Astrocyte (in vitro differentiated cells and primary cell): ENCODE measurements around the gene POC1B. TPM values are rescaled to one million over a fixed set of nuclear protein-coding genes. Genes with fewer than 3 reads are reported as not detected.

Source experiments
- DNase-seq: peaks from one replicate; pipeline ENCODE4 v3.0.0-alpha.2; 2010; ENCODE audit warnings: low read depth
- FAIRE-seq: peaks from 2 replicates; lab custom pipeline; 2011; peaks lifted over from hg19 to GRCh38; lab: Jason Lieb, UNC
- H2AFZ ChIP-seq: 2 replicates; pipeline ENCODE4 v1.6.0; 2012; ENCODE audit warnings: low read depth, low read length, inconsistent platforms
- H3K27ac ChIP-seq: 2 replicates; pipeline ENCODE4 v1.5.1; 2011; ENCODE audit warnings: low read depth, low read length, inconsistent platforms
- H3K27me3 ChIP-seq: 2 replicates; pipeline ENCODE4 v1.6.0; 2011; ENCODE audit warnings: low read length, inconsistent platforms; ENCODE audit not compliant: insufficient read depth
- H3K36me3 ChIP-seq: 2 replicates; pipeline ENCODE4 v1.5.1; 2011; ENCODE audit warnings: low read length, inconsistent platforms; ENCODE audit not compliant: insufficient read depth
- H3K4me1 ChIP-seq: 2 replicates; pipeline ENCODE4 v1.5.1; 2011; ENCODE audit warnings: low read length, inconsistent platforms; ENCODE audit not compliant: insufficient read depth
- H3K4me2 ChIP-seq: 2 replicates; pipeline ENCODE4 v1.6.0; 2012; ENCODE audit warnings: low read length, inconsistent platforms
- H3K4me3 ChIP-seq: 2 replicates; pipeline ENCODE4 v1.5.1; 2011; ENCODE audit warnings: low read depth, mild to moderate bottlenecking, low read length, inconsistent platforms; ENCODE audit not compliant: insufficient read depth
- H3K79me2 ChIP-seq: 2 replicates; pipeline ENCODE4 v1.6.0; 2012; ENCODE audit warnings: mild to moderate bottlenecking, low read length, inconsistent platforms; ENCODE audit not compliant: insufficient read depth
- H3K9ac ChIP-seq: 2 replicates; pipeline ENCODE4 v1.6.0; 2012; ENCODE audit warnings: mild to moderate bottlenecking, low read length, inconsistent platforms
- H3K9me3 ChIP-seq: 2 replicates; pipeline ENCODE4 v1.5.1; 2012; ENCODE audit warnings: low read depth, mild to moderate bottlenecking, low read length, inconsistent platforms; ENCODE audit not compliant: insufficient read depth
- H4K20me1 ChIP-seq: 2 replicates; pipeline ENCODE4 v1.6.0; 2012; ENCODE audit warnings: low read length, inconsistent platforms; ENCODE audit not compliant: insufficient read depth
- H3K27ac Mint-ChIP-seq: one replicate; pipeline ENCODE4 v1.8.0; 2021; ENCODE audit warnings: mild to moderate bottlenecking, mixed read lengths; ENCODE audit not compliant: unreplicated experiment
- H3K27me3 Mint-ChIP-seq: one replicate; pipeline ENCODE4 v1.8.0; 2021; ENCODE audit warnings: low read depth, mixed read lengths; ENCODE audit not compliant: unreplicated experiment
- H3K36me3 Mint-ChIP-seq: one replicate; pipeline ENCODE4 v1.8.0; 2021; ENCODE audit warnings: low read depth, mixed read lengths; ENCODE audit not compliant: unreplicated experiment
- H3K4me1 Mint-ChIP-seq: one replicate; pipeline ENCODE4 v1.8.0; 2021; ENCODE audit warnings: low read depth, mixed read lengths; ENCODE audit not compliant: unreplicated experiment
- H3K4me3 Mint-ChIP-seq: one replicate; pipeline ENCODE4 v1.8.0; 2021; ENCODE audit warnings: mild to moderate bottlenecking, moderate library complexity, mixed read lengths; ENCODE audit not compliant: unreplicated experiment
- H3K9me3 Mint-ChIP-seq: one replicate; pipeline ENCODE4 v1.8.0; 2021; ENCODE audit warnings: mild to moderate bottlenecking, mixed read lengths; ENCODE audit not compliant: unreplicated experiment
- EZH2 ChIP-seq: IDR thresholded peaks from 2 replicates; pipeline ENCODE4 v1.6.1; 2012; ENCODE audit warnings: mild to moderate bottlenecking, low read length, inconsistent platforms; ENCODE audit not compliant: insufficient read depth
- total RNA-seq: library from RNA; stranded (reverse); gene quantifications from 2 replicates; pipeline ENCODE4 v1.2.1, GENCODE V29; 2021
- TF ChIP-seq, protein P1 (sequence below): IDR thresholded peaks from 2 replicates; pipeline ENCODE4 v1.5.1; 2011; ENCODE audit warnings: low read depth, mild to moderate bottlenecking, inconsistent platforms, low read length, moderate library complexity; ENCODE audit not compliant: insufficient read depth

Gene POC1B
- total RNA-seq, 1 donor from 2014 or later, result 10.6 TPM

DNA sequence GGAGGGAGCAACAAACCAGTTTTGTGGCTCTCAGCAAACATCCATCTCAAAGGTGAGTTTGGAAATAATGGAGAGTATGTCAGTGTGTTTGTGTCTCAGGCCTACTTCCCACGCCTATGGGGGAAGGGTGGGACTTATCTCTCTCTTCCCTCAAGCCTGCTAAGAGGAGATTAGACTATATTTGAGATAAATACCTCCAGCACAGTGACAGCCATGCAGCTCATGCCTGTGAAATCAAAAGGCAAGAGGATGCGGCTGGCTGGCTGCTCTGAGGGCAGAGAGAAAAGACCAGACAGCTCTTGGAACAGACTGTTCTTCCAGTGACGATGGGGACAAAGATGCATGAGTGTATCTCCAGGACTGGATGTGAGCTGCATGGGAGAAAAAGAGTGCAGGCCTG is 14.7 kb upstream of the POC1B start:
- Mint-ChIP-seq H3K4me3 (no peak overlapping the region), H3K4me1 (peaks cover 19% of the 10 kb centered on the region), H3K27ac (no peak overlapping the region), H3K9me3 (peaks cover 2% of the 10 kb centered on the region), H3K27me3 (peaks cover 2% of the 10 kb centered on the region), H3K36me3 (no peaks in the 10 kb centered on the region)
- H3K4me1 ChIP-seq, result peaks cover 8% of the 10 kb centered on the region
- H4K20me1 ChIP-seq, result no peaks in the 10 kb centered on the region
- no peaks in the 10 kb centered on the region for H3K27me3 ChIP-seq
- H3K4me3 ChIP-seq, result no peak overlapping the region
- H3K36me3 ChIP-seq, result no peaks in the 10 kb centered on the region
- TF ChIP-seq EZH2, result no peak
- TF ChIP-seq, protein P1, sequence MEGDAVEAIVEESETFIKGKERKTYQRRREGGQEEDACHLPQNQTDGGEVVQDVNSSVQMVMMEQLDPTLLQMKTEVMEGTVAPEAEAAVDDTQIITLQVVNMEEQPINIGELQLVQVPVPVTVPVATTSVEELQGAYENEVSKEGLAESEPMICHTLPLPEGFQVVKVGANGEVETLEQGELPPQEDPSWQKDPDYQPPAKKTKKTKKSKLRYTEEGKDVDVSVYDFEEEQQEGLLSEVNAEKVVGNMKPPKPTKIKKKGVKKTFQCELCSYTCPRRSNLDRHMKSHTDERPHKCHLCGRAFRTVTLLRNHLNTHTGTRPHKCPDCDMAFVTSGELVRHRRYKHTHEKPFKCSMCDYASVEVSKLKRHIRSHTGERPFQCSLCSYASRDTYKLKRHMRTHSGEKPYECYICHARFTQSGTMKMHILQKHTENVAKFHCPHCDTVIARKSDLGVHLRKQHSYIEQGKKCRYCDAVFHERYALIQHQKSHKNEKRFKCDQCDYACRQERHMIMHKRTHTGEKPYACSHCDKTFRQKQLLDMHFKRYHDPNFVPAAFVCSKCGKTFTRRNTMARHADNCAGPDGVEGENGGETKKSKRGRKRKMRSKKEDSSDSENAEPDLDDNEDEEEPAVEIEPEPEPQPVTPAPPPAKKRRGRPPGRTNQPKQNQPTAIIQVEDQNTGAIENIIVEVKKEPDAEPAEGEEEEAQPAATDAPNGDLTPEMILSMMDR, result no peak
- no peak for FAIRE-seq
- no peaks in the 10 kb centered on the region for H3K9me3 ChIP-seq
- H3K4me2 ChIP-seq, result no peak overlapping the region
- no peak overlapping the region for H3K27ac ChIP-seq
- no peaks in the 10 kb centered on the region for H3K79me2 ChIP-seq
- no peak overlapping the region for H2AFZ ChIP-seq
- DNase-seq, result no peak
- H3K9ac ChIP-seq, result no peak overlapping the region

DNA sequence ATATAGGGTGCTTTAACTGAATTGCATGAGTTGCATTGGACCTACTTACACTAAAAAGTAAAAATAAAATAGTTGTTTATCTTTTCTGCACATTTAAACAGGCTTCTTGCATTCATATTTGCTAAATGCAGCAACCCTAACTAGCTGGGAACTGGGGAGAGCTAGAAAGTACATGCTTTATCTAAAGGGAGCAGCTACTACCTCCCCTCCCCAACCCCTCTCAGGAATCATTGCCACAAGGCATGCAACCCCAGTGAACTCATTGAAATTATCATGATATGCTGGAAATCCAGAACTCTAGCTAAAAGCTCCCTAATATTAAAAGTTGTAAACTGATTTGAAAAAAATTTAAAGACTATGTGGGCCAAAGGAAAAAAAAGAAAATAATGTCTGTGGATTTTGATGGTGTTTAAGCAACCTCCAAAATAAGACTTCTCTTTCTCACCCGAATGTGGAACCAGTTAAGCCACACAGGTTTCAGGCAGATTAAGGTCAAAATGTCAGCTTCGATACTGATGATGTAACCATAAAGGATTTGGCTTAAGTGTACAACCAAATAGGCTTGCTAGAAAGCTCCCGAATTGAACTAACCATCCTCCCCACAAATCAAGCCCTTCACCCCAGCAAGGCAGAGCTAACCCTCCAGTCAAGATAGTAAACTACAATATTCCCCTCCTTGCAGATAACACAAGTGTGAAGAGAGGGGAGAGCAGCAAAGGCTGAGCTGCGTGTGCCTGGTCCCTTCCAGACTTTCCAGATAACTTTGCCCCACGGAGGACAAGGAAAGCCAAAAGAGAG is 13.8 kb upstream of the POC1B start:
- H3K36me3 ChIP-seq, result no peaks in the 10 kb centered on the region
- no peaks in the 10 kb centered on the region for H3K27me3 ChIP-seq
- no peak overlapping the region for H3K4me3 ChIP-seq
- H3K36me3 Mint-ChIP-seq, result no peaks in the 10 kb centered on the region
- peaks cover 3% of the 10 kb centered on the region for H3K4me1 ChIP-seq
- no peak overlapping the region for H3K9ac ChIP-seq
- H4K20me1 ChIP-seq, result no peaks in the 10 kb centered on the region
- no peaks in the 10 kb centered on the region for H3K9me3 ChIP-seq
- no peak overlapping the region for H3K4me2 ChIP-seq
- H3K9me3 Mint-ChIP-seq, result peaks cover 2% of the 10 kb centered on the region
- H3K27ac Mint-ChIP-seq, result no peak overlapping the region
- DNase-seq (no peak), FAIRE-seq (no peak)
- H3K79me2 ChIP-seq, result no peaks in the 10 kb centered on the region
- no peak overlapping the region for H3K4me3 Mint-ChIP-seq
- peaks cover 13% of the 10 kb centered on the region for H3K4me1 Mint-ChIP-seq
- H3K27ac ChIP-seq, result no peak overlapping the region
- no peak for TF ChIP-seq EZH2
- TF ChIP-seq, protein P1, result no peak
- no peak overlapping the region for H2AFZ ChIP-seq
- peaks cover 2% of the 10 kb centered on the region for H3K27me3 Mint-ChIP-seq

DNA sequence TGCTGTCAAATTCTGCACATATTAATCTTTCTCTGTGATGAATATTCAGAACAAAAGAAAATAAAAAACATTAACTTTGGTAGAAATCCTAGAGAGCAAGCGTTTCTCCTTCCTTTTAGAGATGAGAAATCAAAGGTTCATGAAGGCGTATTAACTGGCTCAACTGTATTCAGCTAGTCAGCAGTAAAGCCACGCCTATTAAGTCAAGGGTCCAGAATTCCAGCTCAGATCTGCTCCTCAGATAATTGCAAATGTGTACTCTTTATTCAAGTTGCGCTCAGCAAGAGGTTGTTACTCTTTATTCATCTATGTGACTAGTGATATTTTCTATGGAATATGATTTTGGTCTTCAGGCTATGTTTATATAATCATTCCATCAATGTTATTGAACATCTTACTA is 13.1 kb upstream of the POC1B start:
- Mint-ChIP-seq H3K9me3 (peaks cover 2% of the 10 kb centered on the region), H3K36me3 (no peaks in the 10 kb centered on the region), H3K4me1 (peaks cover 10% of the 10 kb centered on the region), H3K27ac (no peak overlapping the region), H3K4me3 (no peak overlapping the region), H3K27me3 (peaks cover 2% of the 10 kb centered on the region)
- FAIRE-seq (no peak), DNase-seq (no peak)
- Histone ChIP-seq H3K36me3 (no peaks in the 10 kb centered on the region), H3K9ac (no peak overlapping the region), H4K20me1 (no peaks in the 10 kb centered on the region), H3K79me2 (no peaks in the 10 kb centered on the region), H2AFZ (no peak overlapping the region), H3K9me3 (no peaks in the 10 kb centered on the region), H3K27ac (no peak overlapping the region), H3K4me2 (no peak overlapping the region), H3K27me3 (no peaks in the 10 kb centered on the region), H3K4me1 (no peaks in the 10 kb centered on the region), H3K4me3 (no peak overlapping the region)
- TF ChIP-seq, protein P1, result no peak
- no peak for TF ChIP-seq EZH2
